Measurements from ENCODE around the gene GPBAR1.

The GPBAR1 gene

GRCh38 chr2:218267259-218267658 is 6.4 kb downstream of the GPBAR1 start:
- Mint-ChIP-seq H3K4me3 (peak overlapping the region; percentile 55), H3K27ac (no peak overlapping the region), H3K36me3 (ENCODE audit: low read depth) (peaks cover 28% of the 10 kb centered on the region), H3K4me1 (peaks cover 37% of the 10 kb centered on the region), H3K9me3 (no peaks in the 10 kb centered on the region), H3K27me3 (ENCODE audit: low read depth, poor library complexity) (no peaks in the 10 kb centered on the region)
- no peak for TF ChIP-seq CTCF (IDR thresholded peaks at IDR 0.05)
- no peak for DNase-seq

GRCh38 chr2:218269900-218270720 is 9.3 kb downstream of the GPBAR1 start, which contains the start of the genes AAMP and PNKD:
Gene AAMP (minus strand): TSS chr2:218270137. CDS start chr2:218270086, 51 bp downstream.
Gene PNKD (plus strand): TSS chr2:218270519. CDS start chr2:218270536, 17 bp downstream.
- peak; percentile 100 for DNase-seq
- Mint-ChIP-seq H3K4me3 (peak within 1 kb of the TSS; percentile 89), H3K9me3 (no peaks in the 10 kb centered on the region), H3K27me3 (ENCODE audit: low read depth, poor library complexity) (no peaks in the 10 kb centered on the region), H3K27ac (peak within 1 kb of the TSS; percentile 78), H3K36me3 (ENCODE audit: low read depth) (peaks cover 34% of the 10 kb centered on the region), H3K4me1 (peaks cover 34% of the 10 kb centered on the region)
- TF ChIP-seq CTCF (IDR thresholded peaks at IDR 0.05) = no peak

- Mint-ChIP-seq H3K36me3 (ENCODE audit: low read depth) (peaks cover 32% of the 10 kb centered on the region), H3K27me3 (ENCODE audit: low read depth, poor library complexity) (no peaks in the 10 kb centered on the region), H3K4me3 (peak overlapping the region; percentile 89), H3K9me3 (no peaks in the 10 kb centered on the region), H3K4me1 (peaks cover 34% of the 10 kb centered on the region), H3K27ac (peak overlapping the region; percentile 26)
- DNase-seq = no peak
- TF ChIP-seq CTCF (IDR thresholded peaks at IDR 0.05) = no peak
Measured at GRCh38 chr2:218270721-218271486, 10.1 kb downstream of the GPBAR1 start.

GRCh38 chr2:218271487-218271797 is 10.6 kb downstream of the GPBAR1 start:
- Mint-ChIP-seq H3K9me3 (no peaks in the 10 kb centered on the region), H3K27me3 (ENCODE audit: low read depth, poor library complexity) (no peaks in the 10 kb centered on the region), H3K36me3 (ENCODE audit: low read depth) (peaks cover 29% of the 10 kb centered on the region), H3K4me3 (peak overlapping the region; percentile 89), H3K4me1 (peaks cover 34% of the 10 kb centered on the region), H3K27ac (no peak overlapping the region)
- no peak for DNase-seq
- TF ChIP-seq CTCF (IDR thresholded peaks at IDR 0.05) = no peak

GRCh38 chr2:218271865-218272530 is 11.2 kb downstream of the GPBAR1 start:
- Mint-ChIP-seq H3K9me3 (no peaks in the 10 kb centered on the region), H3K27me3 (ENCODE audit: low read depth, poor library complexity) (no peaks in the 10 kb centered on the region), H3K4me3 (peak overlapping the region; percentile 89), H3K36me3 (ENCODE audit: low read depth) (peaks cover 24% of the 10 kb centered on the region), H3K27ac (no peak overlapping the region), H3K4me1 (peaks cover 34% of the 10 kb centered on the region)
- TF ChIP-seq CTCF (IDR thresholded peaks at IDR 0.05) = no peak
- no peak for DNase-seq

Data from nephron progenitor cell (in vitro differentiated cells).